Activated CD4-positive, alpha-beta T cell treated with anti-CD3 and anti-CD28 coated beads, Interleukin-2, amount 50 U/mL, for 4 hours (primary cell): ENCODE data around the gene TMEM74B.

ENCODE experiments used
- DNase-seq, 2 experiments: peaks; one replicate each; pipeline ENCODE4 v3.0.0-alpha.2; 2020

Gene TMEM74B

DNA sequence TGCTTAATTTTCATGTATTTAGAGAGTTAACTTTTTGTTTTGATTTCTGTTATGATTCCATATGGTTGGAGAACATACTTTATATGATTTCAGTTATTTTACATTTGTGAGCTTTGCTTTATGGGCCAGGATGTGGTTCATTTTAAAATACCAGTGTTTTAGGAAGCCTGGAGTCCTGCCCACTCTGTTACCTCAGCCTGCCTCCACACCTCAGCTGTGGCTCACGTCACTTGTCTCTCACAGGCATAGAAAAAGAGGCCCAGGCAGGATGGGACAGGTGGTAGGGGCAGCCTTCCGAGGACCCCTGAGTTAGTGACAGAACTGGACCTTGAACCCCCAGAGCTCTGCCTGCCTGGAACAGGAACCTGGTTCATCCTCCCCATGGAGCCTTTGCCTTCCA, 50.4 kb downstream of the TMEM74B start:
- DNase-seq, result no peak

DNA sequence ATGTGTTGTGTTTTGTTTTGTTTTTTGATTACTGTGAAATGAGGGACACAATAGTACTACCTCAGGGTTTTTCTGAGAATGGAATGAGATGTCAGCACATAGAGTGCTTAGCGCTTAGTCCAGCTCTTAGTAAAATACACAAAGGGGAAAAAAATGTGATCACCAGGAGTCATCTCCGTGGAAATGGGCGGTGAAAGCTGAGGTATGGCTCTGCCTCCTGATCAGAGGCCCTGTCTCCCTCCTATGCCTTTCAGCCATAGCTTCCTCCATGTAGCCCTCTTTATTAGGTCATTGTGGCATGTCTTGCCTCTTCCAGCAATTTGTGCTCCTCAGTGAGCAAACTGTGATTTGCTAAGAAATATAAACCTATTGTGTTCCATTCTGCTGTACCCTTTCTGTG, 53.4 kb downstream of the TMEM74B start:
- DNase-seq, result no peak

DNA sequence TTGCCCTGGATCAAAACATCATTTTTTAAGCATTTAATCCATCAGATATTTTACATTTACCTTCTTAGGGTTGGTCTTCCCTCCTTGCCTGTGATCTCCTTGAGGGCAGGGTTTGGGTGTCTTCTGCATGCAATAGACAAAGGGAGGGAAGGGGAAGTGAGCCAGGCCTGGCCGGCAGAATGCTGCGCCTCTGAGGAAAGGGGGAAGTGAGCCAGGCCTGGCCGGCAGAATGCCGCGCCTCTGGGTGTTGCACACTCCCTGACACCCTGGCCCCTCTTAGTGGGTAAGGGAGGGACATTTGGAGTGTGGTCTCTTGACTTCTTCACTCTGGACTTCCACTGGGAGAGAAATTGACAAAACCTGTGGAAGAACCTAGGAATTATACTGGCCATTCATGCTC, 53.9 kb downstream of the TMEM74B start:
- no peak for DNase-seq
